Adrenal gland (tissue), 12 donors: ENCODE results near the gene DDX31. TPM values are rescaled to one million over a fixed set of nuclear protein-coding genes. Genes with fewer than 3 reads are reported as not detected.

Experiments
- DNase-seq, 7 donors: peaks; one replicate each; pipeline ENCODE4 v3.0.0-alpha.2; 2019 to 2020
- H3K27ac ChIP-seq, 5 donors: fragments of 200-600 bp; sonication (generic) in 4 of 5; 1 replicate in 3 of 5; 2 replicates in 2 of 5; pipeline versions ENCODE4 v1.5.1 to v1.8.0; 2016 to 2020; ENCODE audit warnings: mild to moderate bottlenecking in 1 of 5
- H3K27me3 ChIP-seq: fragments of 200-600 bp; 2 replicates; pipeline ENCODE4 v1.8.0; 2021
- H3K36me3 ChIP-seq, 2 donors: fragments of 200-600 bp; replicated peaks in 1 of 2; 1 replicate in 1 of 2; 2 replicates in 1 of 2; pipeline versions ENCODE4 v1.5.1 to v1.8.0; 2018 to 2022
- H3K4me1 ChIP-seq, 2 donors: fragments of 200-600 bp; replicated peaks in 1 of 2; 1 replicate in 1 of 2; 2 replicates in 1 of 2; pipeline versions ENCODE4 v1.5.1 to v1.8.0; 2018 to 2021
- H3K4me3 ChIP-seq, 4 donors: fragments of 200-600 bp; sonication (generic) in 3 of 4; one replicate each; pipeline ENCODE4 v1.5.1; 2016 to 2018
- H3K9me3 ChIP-seq, 3 donors: fragments of 200-600 bp; sonication (generic) in 1 of 3; replicated peaks in 1 of 3; 1 replicate in 2 of 3; 2 replicates in 1 of 3; pipeline versions ENCODE4 v1.5.1 to v1.8.0; 2016 to 2021
- POLR2A ChIP-seq, 2 donors: fragments of 450-650 bp; IDR thresholded peaks; one replicate each; pipeline ENCODE4 v1.6.1; 2017; ENCODE audit warnings: antibody characterized with exemption in 2 of 2, mild to moderate bottlenecking in 2 of 2, moderate library complexity in 1 of 2
- WGBS, 4 donors: extraction: QIAGEN DNeasy Blood & Tissue Kit in 2 of 4; methylation state at CpG; one replicate each; pipeline versions ENCODE4 v1.1.5 to v1.1.7; 2013 to 2017; 5-methylcytosine and 5-hydroxymethylcytosine counted together
- intact Hi-C, 2 donors: fragments of 100-400 bp; cut with DNase I; formaldehyde crosslinking; loops; one replicate each; pipeline versions ENCODE4 v1.14.1 to v1.15.0; 2022 to 2023
- polyA plus RNA-seq, 3 donors: library from polyadenylated mRNA; stranded (reverse); fragments of 200-250 nt in 2 of 3; fragments of 350-450 nt in 1 of 3; fragmentation: Illumina TruSeq in 1 of 3; extraction: RNeasy Lipid Tissue Mini Kit (QIAGEN cat#74804) in 1 of 3; gene quantifications; one replicate each; pipeline ENCODE4 v1.2.3, GENCODE V29; 2013 to 2014
- total RNA-seq, 9 donors: library from RNA; depleted of rRNA in 4 of 9; stranded (reverse); fragments of >200 nt in 4 of 9; fragments of 120-200 nt in 1 of 9; fragmentation: NEBNext Ultra II Directional in 1 of 9; extraction: Animal tissue kit (Norgen Biotek cat#: 25700) in 1 of 9; gene quantifications; one replicate each; pipeline versions ENCODE4 v1.1.0 to v1.2.4, GENCODE V29; 2013 to 2023
- TF ChIP-seq, protein P1 (sequence below), 6 experiments: fragments of 450-650 bp in 4 of 6; fragments of 200-600 bp in 2 of 6; sonication (generic) in 1 of 6; IDR thresholded peaks; 1 replicate in 5 of 6; 2 replicates in 1 of 6; pipeline versions ENCODE4 v1.5.1 to v1.8.0; 2016 to 2021; ENCODE audit warnings: antibody characterized with exemption in 6 of 6, mild to moderate bottlenecking in 2 of 6, moderate library complexity in 1 of 6
- donor health status: healthy with polysubstance abuse.
- donor health status: Bipolar disorder and iron deficiency.
- donor health status: DM: yes; HTN: yes; CAD: no.
- donor health status: DM: no; HTN: no; CAD: no.
- donor health status: DM: no; HTN: no; CAD: no.
- donor health status: DM: yes; HTN: yes; CAD: no.

Gene DDX31
- total and polyA plus RNA-seq, 12 donors = 7.4 to 13.8 (median 9.7) TPM

DNA sequence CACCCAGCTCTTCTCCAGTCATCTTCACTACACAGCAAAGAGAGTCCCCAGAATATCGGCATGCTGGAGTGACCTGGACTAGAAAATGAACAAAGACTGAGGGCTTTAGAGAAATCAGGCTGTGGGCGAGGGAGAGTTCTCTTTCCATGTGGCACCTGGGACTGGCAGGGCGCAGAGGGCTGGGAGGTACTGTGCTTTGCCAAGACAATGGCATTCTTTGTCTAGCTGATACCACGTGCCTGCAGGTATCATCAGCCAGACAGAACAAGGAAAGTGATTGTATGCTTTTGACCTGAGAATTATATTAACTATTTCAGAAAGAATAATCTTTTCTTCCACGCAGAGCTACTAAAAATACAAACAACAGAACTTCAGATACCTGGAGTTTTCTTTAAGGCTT, 30.5 kb downstream of the DDX31 start:
- no peak overlapping the region for H3K4me3 ChIP-seq
- no peaks in the 10 kb centered on the region for H3K9me3 ChIP-seq
- TF ChIP-seq, protein P1, sequence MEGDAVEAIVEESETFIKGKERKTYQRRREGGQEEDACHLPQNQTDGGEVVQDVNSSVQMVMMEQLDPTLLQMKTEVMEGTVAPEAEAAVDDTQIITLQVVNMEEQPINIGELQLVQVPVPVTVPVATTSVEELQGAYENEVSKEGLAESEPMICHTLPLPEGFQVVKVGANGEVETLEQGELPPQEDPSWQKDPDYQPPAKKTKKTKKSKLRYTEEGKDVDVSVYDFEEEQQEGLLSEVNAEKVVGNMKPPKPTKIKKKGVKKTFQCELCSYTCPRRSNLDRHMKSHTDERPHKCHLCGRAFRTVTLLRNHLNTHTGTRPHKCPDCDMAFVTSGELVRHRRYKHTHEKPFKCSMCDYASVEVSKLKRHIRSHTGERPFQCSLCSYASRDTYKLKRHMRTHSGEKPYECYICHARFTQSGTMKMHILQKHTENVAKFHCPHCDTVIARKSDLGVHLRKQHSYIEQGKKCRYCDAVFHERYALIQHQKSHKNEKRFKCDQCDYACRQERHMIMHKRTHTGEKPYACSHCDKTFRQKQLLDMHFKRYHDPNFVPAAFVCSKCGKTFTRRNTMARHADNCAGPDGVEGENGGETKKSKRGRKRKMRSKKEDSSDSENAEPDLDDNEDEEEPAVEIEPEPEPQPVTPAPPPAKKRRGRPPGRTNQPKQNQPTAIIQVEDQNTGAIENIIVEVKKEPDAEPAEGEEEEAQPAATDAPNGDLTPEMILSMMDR (IDR thresholded peaks at IDR 0.05) = no peak
- TF ChIP-seq POLR2A (IDR thresholded peaks at IDR 0.05) = no peak
- 92 to 95% (median 93%) methylated on average over 5 of the region's 5 CpGs for WGBS, 4 donors
- no peaks in the 10 kb centered on the region for H3K27me3 ChIP-seq
- no peaks in the 10 kb centered on the region for H3K4me1 ChIP-seq
- no peak for DNase-seq
- peaks cover 0 to 34% of the 10 kb centered on the region in 2 donors for H3K36me3 ChIP-seq
- H3K27ac ChIP-seq = no peak overlapping the region
- intact Hi-C loops = no loop called here

DNA sequence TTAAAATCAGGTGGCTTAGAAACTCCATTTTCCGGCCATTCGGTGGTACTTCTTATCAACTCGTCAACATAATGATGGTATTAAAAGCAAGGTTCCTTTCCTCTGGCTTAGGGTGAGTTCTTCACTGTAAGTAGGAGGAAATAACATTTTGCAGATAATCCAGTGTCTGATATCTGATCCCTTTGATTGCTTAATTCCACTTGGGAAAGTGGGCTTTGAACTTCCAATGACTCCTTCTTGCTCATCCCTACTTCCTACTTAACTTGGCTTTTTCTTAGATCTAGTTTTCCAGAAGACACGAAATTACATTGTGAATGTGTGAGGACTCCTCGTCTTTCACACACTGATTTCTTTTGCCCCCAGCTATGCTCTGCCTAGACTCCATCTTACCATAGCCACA, 31.5 kb downstream of the DDX31 start:
- DNase-seq = no peak
- no peak overlapping the region for H3K27ac ChIP-seq
- H3K4me3 ChIP-seq = no peak overlapping the region
- H3K36me3 ChIP-seq = peaks cover 0 to 26% of the 10 kb centered on the region in 2 donors
- intact Hi-C loops = no loop called here
- no peaks in the 10 kb centered on the region for H3K9me3 ChIP-seq
- 87 to 94% (median 90%) methylated on average over 5 of the region's 5 CpGs for WGBS, 4 donors
- no peaks in the 10 kb centered on the region for H3K4me1 ChIP-seq
- TF ChIP-seq, protein P1 (IDR thresholded peaks at IDR 0.05) = no peak
- TF ChIP-seq POLR2A (IDR thresholded peaks at IDR 0.05) = no peak
- no peaks in the 10 kb centered on the region for H3K27me3 ChIP-seq

DNA sequence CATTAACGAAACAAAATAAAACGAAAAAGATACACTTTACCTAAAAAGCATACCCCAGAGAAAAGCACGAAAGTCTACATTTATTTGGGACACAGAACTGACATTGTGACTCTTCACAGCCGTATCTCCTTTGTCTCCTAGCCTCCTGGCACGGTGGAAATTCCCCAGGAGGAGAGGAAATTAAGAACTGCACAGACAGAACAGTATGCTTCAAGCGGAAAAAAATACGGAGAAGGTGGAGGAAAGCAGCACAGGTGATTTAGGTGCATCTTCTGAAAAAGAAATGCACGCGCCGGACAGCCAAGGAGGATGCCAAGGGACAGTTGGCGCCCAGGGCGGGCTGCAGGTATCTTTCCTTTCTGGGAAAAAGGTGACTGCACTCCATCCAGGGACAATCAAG, 32.0 kb downstream of the DDX31 start:
- H3K9me3 ChIP-seq = no peaks in the 10 kb centered on the region
- WGBS, 4 donors = 92 to 96% (median 94%) methylated on average over 12 of the region's 12 CpGs

DNA sequence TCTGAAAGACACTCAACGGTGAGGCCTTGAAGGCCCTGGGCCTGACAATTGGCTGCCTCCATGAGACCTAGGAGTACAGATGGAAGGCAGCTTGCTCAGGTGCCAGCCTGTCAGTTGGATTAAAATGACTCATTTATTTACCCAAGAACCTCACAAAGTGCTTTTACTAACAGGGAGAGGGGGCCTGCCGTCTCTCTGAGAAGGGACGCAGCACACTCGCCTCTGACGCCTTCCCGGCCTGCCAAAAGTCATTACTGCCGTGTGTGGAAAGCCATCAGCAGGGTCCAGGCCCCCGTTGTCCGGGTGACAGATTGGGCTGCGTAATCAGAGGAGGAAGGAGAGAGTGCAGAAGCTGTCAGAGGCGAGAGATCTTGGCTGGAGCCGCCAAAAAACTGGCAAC, 32.4 kb downstream of the DDX31 start:
- Histone ChIP-seq H3K27ac (no peak overlapping the region), H3K4me1 (no peaks in the 10 kb centered on the region), H3K27me3 (no peaks in the 10 kb centered on the region), H3K36me3 (peaks cover 0 to 21% of the 10 kb centered on the region in 2 donors), H3K9me3 (no peaks in the 10 kb centered on the region), H3K4me3 (no peak overlapping the region)
- TF ChIP-seq, protein P1 (IDR thresholded peaks at IDR 0.05) = no peak
- TF ChIP-seq POLR2A (IDR thresholded peaks at IDR 0.05) = no peak
- DNase-seq = peak in 1 of 7 donors; percentile 59
- 84 to 93% (median 90%) methylated on average over 11 to 12 of the region's 12 CpGs for WGBS, 4 donors
- intact Hi-C loops = no loop called here

More for the DNA sequence above, 32.0 kb downstream of the DDX31 start:
- Histone ChIP-seq H3K27ac (no peak overlapping the region), H3K4me1 (no peaks in the 10 kb centered on the region), H3K27me3 (no peaks in the 10 kb centered on the region), H3K36me3 (peaks cover 0 to 22% of the 10 kb centered on the region in 2 donors), H3K4me3 (no peak overlapping the region)
- DNase-seq = no peak
- TF ChIP-seq, protein P1 (IDR thresholded peaks at IDR 0.05) = no peak
- no peak for TF ChIP-seq POLR2A (IDR thresholded peaks at IDR 0.05)
- intact Hi-C loops = no loop called here
